OCI-LY3 (cell line): Measurements from ENCODE around the gene CRYL1.

Experiments used
- CTCF ChIP-seq: fragments of 200-600, 300-600 bp; sonication (generic); IDR thresholded peaks from 2 replicates; pipeline ENCODE4 v1.5.1; 2014; ENCODE audit warnings: antibody characterized with exemption, low read length, low read depth
- EZH2phosphoT487 ChIP-seq: fragments of 200-600 bp; shearing (Covaris generic); IDR thresholded peaks from 2 replicates; pipeline ENCODE4 v1.6.1; 2018; ENCODE audit warnings: antibody characterized with exemption, mixed run types, low read depth

DNA sequence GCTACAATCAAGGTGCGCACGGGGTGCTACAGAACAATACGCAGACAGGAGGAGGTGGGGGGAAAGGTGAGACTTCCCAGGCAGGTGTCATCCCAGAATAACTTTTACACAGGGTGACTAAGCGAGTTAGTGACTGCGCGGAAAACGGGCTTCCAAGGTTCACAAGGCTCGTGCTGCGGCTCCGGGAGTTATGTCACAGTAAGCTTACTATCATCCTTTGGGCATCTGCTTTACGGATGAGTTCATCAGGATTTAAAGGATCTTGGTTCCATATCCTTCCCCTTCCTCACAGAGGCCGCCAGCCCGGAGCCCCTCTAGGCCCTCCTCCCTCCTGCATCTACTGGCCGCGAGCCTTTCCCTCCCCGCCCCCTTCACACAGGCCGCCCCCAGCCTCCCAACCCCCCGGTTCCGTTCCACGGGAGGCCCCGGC is 40.8 kb upstream of the CRYL1 start:
- TF ChIP-seq CTCF (no peak), EZH2phosphoT487 (no peak)
